ENCODE measurements around the gene TSPAN18.
A peak's percentile ranks its signal among the peaks of the same experiment; 100 is the strongest.

GRCh38 chr11:44727373-44728287, 868 bp downstream of the TSPAN18 start:
- TF ChIP-seq CTCF (IDR thresholded peaks at IDR 0.05) (peak; percentile 81 to 86 (median 81)), POLR2AphosphoS5 (IDR thresholded peaks at IDR 0.05) (peak in 1 of 3 donors; percentile 13), POLR2A (IDR thresholded peaks at IDR 0.05) (no peak)

Data from breast epithelium (tissue), 3 donors.